CD4-positive, alpha-beta memory T cell (primary cell): ENCODE results near the gene CHAF1A. TPM values are rescaled to one million over a fixed set of nuclear protein-coding genes. Genes with fewer than 3 reads are reported as not detected.

Experiments used
- CTCF ChIA-PET: fragments of 350-600 bp; sonication (Branson Sonifier 250); formaldehyde crosslinking; loops from one replicate; lab custom pipeline; 2021; ENCODE audit warnings: inconsistent platforms; ENCODE audit not compliant: partially characterized antibody; lab: Charles Lee
- POLR2A ChIA-PET: fragments of 350-600 bp; sonication (Branson Sonifier 250); formaldehyde crosslinking; loops from one replicate; lab custom pipeline; 2021; ENCODE audit not compliant: partially characterized antibody; lab: Charles Lee
- DNase-seq, 5 donors: peaks; one replicate each; pipeline versions ENCODE4 v3.0.0 to v3.0.0-alpha.2; 2020 to 2022; ENCODE audit warnings: mixed read lengths in 1 of 5
- H3K27ac ChIP-seq: one replicate; pipeline ENCODE4 v1.7.0; 2013; ENCODE audit warnings: low read depth, low read length
- H3K27me3 ChIP-seq: 2 replicates; pipeline ENCODE4 v1.7.0; 2013; ENCODE audit warnings: mild to moderate bottlenecking, low read length, moderate library complexity; ENCODE audit not compliant: insufficient read depth
- H3K36me3 ChIP-seq: 2 replicates; pipeline ENCODE4 v1.7.0; 2013; ENCODE audit warnings: mild to moderate bottlenecking, low read length, moderate library complexity; ENCODE audit not compliant: insufficient read depth
- H3K4me1 ChIP-seq: 2 replicates; pipeline ENCODE4 v1.7.0; 2013; ENCODE audit warnings: mild to moderate bottlenecking, low read length, moderate library complexity; ENCODE audit not compliant: insufficient read depth
- H3K4me3 ChIP-seq, 2 donors: one replicate each; pipeline ENCODE4 v1.7.0; 2013; ENCODE audit warnings: low read length in 2 of 2, mild to moderate bottlenecking in 1 of 2
- H3K9me3 ChIP-seq, 2 donors: one replicate each; pipeline ENCODE4 v1.7.0; 2013; ENCODE audit warnings: low read length in 2 of 2, control low read depth in 1 of 2; ENCODE audit not compliant: control insufficient read depth in 1 of 2
- H3K27ac Mint-ChIP-seq, 7 donors: one replicate each; pipeline ENCODE4 v1.8.0; 2020 to 2021; ENCODE audit warnings: mixed read lengths in 7 of 7, mild to moderate bottlenecking in 6 of 7, inconsistent platforms in 3 of 7, moderate library complexity in 3 of 7
- H3K27me3 Mint-ChIP-seq, 2 donors: one replicate each; pipeline ENCODE4 v1.8.0; 2020 to 2021; ENCODE audit warnings: mixed read lengths in 2 of 2
- H3K36me3 Mint-ChIP-seq, 2 donors: one replicate each; pipeline ENCODE4 v1.8.0; 2020 to 2021; ENCODE audit warnings: mixed read lengths in 2 of 2, inconsistent platforms in 1 of 2, mild to moderate bottlenecking in 1 of 2
- H3K4me1 Mint-ChIP-seq, 4 donors: one replicate each; pipeline ENCODE4 v1.8.0; 2020 to 2021; ENCODE audit warnings: mixed read lengths in 4 of 4, mild to moderate bottlenecking in 1 of 4
- H3K4me3 Mint-ChIP-seq, 8 donors: one replicate each; pipeline ENCODE4 v1.8.0; 2020 to 2021; ENCODE audit warnings: mixed read lengths in 8 of 8, mild to moderate bottlenecking in 7 of 8, moderate library complexity in 6 of 8, inconsistent platforms in 3 of 8
- H3K9me3 Mint-ChIP-seq, 8 donors: one replicate each; pipeline ENCODE4 v1.8.0; 2020 to 2021; ENCODE audit warnings: mixed read lengths in 8 of 8, mild to moderate bottlenecking in 5 of 8, inconsistent platforms in 3 of 8, moderate library complexity in 1 of 8
- intact Hi-C: fragments of 100-400 bp; cut with micrococcal nuclease; formaldehyde crosslinking; loops from one replicate; pipeline ENCODE4 v1.15.1; 2023
- polyA plus RNA-seq, 2 donors: library from polyadenylated mRNA; unstranded; fragments of 300-500 nt; fragmentation: Illumina TruSeq; gene quantifications; one replicate each; pipeline ENCODE4 v1.2.3, GENCODE V29; 2021
- total RNA-seq, 2 experiments: library from RNA; stranded (reverse); gene quantifications; one replicate each; pipeline ENCODE4 v1.2.3, GENCODE V29; 2021

CHAF1A gene
- total and polyA plus RNA-seq, 4 experiments from 2014 or later: 2.8 to 18.1 (median 9.2) TPM

DNA sequence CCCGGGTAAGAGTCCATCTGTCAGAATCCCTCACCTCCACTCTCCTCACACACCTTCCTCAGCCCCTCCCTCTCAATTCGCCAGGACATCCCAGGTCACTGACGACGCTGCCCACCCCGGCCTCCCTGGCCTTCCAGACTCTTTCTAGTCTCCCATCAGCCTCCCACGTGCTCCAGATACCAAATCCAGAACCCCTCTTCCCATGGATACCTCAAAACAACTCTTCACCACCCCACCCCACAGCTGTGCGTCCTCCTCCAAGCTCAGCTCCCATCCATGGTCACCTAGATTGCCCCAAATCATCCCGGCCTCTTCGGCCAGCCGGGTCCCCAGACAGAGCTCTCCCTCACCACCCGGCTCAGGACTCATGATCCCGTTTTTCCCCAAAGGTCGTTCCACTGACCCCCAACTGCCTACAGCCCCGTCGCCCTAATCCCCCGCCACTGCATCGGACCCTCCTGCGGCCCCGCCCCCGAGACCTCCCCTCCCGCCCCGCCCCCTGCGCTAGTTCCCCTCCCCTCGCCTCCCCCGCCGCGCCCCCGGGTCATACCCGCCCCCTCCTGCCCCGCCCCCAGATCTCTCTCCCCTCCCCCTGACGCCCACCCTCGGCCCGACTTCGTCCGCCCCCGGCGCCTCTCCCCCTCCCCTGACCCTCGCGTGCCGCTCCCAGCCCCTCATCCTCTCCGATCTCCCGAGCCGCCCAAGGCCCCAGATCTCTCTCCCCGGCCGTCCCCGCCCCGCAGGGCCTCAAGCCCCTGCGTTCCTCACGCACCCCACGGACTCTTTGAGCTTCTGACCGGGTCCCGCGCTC, 54.6 kb downstream of the CHAF1A start:
- H3K36me3 Mint-ChIP-seq: peaks cover 0 to 12% of the 10 kb centered on the region in 2 donors
- H3K27me3 Mint-ChIP-seq: peaks cover 0 to 2% of the 10 kb centered on the region in 2 donors
- peak overlapping the region; percentile 42 to 44 for H3K4me3 ChIP-seq
- peaks cover 19% of the 10 kb centered on the region for H3K36me3 ChIP-seq
- POLR2A ChIA-PET: interaction anchor here (1.0 to 4.0 kb wide), 4 partner anchors 13 to 210 kb away, joined by 4 to 50 read pairs (median 7); partner anchors contain the start of genes HDGFL2, MPND and YJU2
- peaks cover 11 to 26% (median 17%) of the 10 kb centered on the region in 4 donors for H3K4me1 Mint-ChIP-seq
- CTCF ChIA-PET: interaction anchor here (1.2 kb wide), 1 partner anchor 15 kb away, joined by 3 read pairs; the partner anchor contains the start of gene HDGFL2
- H3K4me1 ChIP-seq: peaks cover 16% of the 10 kb centered on the region
- no peaks in the 10 kb centered on the region for H3K9me3 ChIP-seq
- intact Hi-C loops: loop anchor here (1.0 kb wide), 3 partner anchors 14 to 210 kb away; partner anchors contain the start of genes SH3GL1 and YJU2
- H3K27me3 ChIP-seq: no peaks in the 10 kb centered on the region
- no peak for DNase-seq
- peak overlapping the region; percentile 86 to 97 (median 95) for H3K27ac Mint-ChIP-seq
- peak overlapping the region; percentile 62 for H3K27ac ChIP-seq
- H3K9me3 Mint-ChIP-seq: no peaks in the 10 kb centered on the region
- H3K4me3 Mint-ChIP-seq: peak overlapping the region; percentile 89 to 94 (median 91)

DNA sequence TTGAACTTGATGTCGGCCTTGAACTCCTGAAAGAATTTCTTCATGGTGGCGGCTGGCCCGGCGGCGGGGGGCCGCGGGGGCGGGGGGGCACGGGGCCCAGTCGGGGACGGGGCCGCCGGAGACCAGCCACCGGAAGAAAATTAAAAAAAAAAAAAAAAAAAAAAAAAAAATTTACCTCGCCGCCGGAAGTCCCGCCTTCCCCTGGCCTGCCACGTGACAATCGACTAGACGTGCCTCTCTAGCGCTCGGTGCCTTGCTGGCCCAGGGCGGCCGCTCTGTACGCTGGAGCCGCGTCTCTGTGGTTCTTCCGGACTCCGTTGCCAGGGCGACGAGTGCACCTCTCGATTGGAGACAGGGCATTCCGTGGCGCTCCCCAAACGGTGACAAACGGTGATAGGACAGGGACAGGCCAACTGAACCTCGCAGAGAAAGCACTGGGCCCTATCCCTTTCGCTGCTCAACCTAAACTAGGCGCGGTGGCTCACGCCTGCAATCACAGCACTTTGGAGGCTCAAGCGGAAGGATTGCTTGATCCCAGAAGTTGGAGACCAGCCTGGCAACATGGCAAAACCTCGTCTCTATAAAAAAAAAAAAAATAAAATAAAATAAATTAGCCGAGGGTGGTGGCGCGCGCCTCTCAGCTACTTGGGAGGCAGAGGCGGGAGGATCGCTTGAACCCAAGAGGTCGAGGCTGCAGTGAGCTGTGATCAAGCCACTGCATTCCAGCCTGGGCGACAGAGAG, 55.4 kb downstream of the CHAF1A start, which contains the start of gene UBXN6:
Gene UBXN6 (minus strand): TSS at position 141 of the 742 bp plus-strand sequence. CDS start 97 bp downstream, at position 44.
- Mint-ChIP-seq H3K36me3 (peaks cover 0 to 7% of the 10 kb centered on the region in 2 donors), H3K27me3 (peaks cover 0 to 2% of the 10 kb centered on the region in 2 donors), H3K9me3 (no peaks in the 10 kb centered on the region), H3K27ac (peak within 1 kb of the TSS; percentile 90 to 97 (median 96)), H3K4me1 (peaks cover 11 to 26% (median 17%) of the 10 kb centered on the region in 4 donors), H3K4me3 (peak within 1 kb of the TSS; percentile 89 to 94 (median 91))
- no peaks in the 10 kb centered on the region for H3K27me3 ChIP-seq
- no peaks in the 10 kb centered on the region for H3K9me3 ChIP-seq
- H3K36me3 ChIP-seq: peaks cover 13% of the 10 kb centered on the region
- peak; percentile 97 to 99 (median 98) for DNase-seq
- peak within 1 kb of the TSS; percentile 62 for H3K27ac ChIP-seq
- intact Hi-C loops: loop anchor here (1.0 kb wide), 3 partner anchors 13 to 211 kb away; partner anchors contain the start of genes SH3GL1 and YJU2
- H3K4me1 ChIP-seq: peaks cover 16% of the 10 kb centered on the region
- peak within 1 kb of the TSS; percentile 42 to 52 for H3K4me3 ChIP-seq
- ChIA-PET POLR2A (interaction anchor here (0.9 to 4.0 kb wide), 4 partner anchors 14 to 470 kb away, joined by 4 to 50 read pairs (median 7); partner anchors contain the start of genes HDGFL2, MPND and YJU2), CTCF (interaction anchor here (0.7 to 1.9 kb wide), 3 partner anchors 13 to 1511 kb away, joined by 3 to 13 read pairs (median 3); partner anchors contain the start of gene HDGFL2)

DNA sequence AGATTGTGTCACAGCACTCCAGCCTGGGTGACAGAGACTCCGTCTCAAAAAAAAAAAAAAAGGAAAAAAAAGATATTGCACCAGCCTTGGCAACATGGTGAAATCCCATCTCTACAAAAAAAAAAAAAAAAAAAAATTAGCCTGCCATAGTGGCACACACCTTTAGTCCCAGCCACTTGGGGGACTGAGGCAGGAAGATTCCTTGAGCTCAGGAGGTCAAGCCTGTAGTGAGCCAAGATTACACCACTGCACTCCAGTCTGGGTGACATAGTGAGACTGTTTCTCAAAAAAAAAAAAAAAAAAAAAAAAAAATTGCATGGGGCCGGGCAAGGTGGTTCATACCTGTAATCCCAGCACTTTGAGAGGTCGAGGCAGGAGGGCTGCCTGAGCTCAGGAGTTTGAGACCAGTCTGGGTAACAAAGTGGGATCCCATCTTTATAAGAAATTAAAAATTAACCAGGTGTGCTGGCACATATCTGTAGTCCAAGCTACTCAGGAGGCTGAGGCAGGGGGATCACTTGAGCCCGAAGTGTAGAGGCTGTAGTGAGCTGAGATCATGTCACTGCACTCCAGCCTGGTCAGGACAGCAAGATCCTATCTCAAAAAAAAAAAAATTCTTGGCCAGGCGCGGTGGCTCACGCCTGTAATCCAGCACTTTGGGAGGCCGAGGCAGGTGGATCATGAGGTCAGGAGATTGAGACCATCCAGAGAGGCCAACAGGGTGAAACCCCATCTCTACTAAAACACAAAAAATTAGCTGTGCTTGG, 62.6 kb downstream of the CHAF1A start:
- no peaks in the 10 kb centered on the region for H3K9me3 Mint-ChIP-seq
- ChIA-PET CTCF (no interaction called here), POLR2A (no interaction called here)
- H3K4me3 Mint-ChIP-seq: no peak overlapping the region
- no peaks in the 10 kb centered on the region for H3K36me3 Mint-ChIP-seq
- H3K4me1 Mint-ChIP-seq: no peaks in the 10 kb centered on the region
- no peaks in the 10 kb centered on the region for H3K4me1 ChIP-seq
- H3K27ac Mint-ChIP-seq: no peak overlapping the region
- no peak overlapping the region for H3K27ac ChIP-seq
- no peak for DNase-seq
- H3K27me3 ChIP-seq: no peaks in the 10 kb centered on the region
- no peaks in the 10 kb centered on the region for H3K9me3 ChIP-seq
- intact Hi-C loops: no loop called here
- no peaks in the 10 kb centered on the region for H3K27me3 Mint-ChIP-seq
- no peak overlapping the region for H3K4me3 ChIP-seq
- no peaks in the 10 kb centered on the region for H3K36me3 ChIP-seq

DNA sequence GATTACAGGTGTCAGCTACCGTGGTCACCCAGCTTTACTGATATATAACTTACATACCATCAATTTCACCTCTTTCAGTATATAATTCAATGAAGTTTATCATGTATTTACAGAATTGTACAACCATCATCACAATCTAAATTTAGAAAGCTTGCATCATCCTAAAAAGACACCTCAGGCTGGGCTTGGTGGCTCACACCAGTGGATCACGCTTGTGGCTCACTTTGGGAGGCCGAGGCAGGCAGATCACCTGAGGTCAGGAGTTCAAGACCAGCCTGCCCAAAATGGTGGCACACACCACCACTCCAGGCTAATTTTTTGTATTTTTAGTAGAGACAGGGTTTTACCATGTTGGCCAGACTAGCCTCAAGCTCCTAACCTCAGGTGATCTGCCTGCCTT, 65.4 kb downstream of the CHAF1A start:
- ChIA-PET POLR2A (interaction anchor here (0.7 kb wide), 1 partner anchor 13 kb away, joined by 3 read pairs; no protein-coding TSS in a partner anchor), CTCF (no interaction called here)
- Histone ChIP-seq H3K9me3 (no peaks in the 10 kb centered on the region), H3K27me3 (no peaks in the 10 kb centered on the region), H3K36me3 (no peaks in the 10 kb centered on the region), H3K27ac (no peak overlapping the region), H3K4me3 (no peak overlapping the region), H3K4me1 (peaks cover 11% of the 10 kb centered on the region)
- Mint-ChIP-seq H3K27ac (no peak overlapping the region), H3K36me3 (no peaks in the 10 kb centered on the region), H3K27me3 (no peaks in the 10 kb centered on the region), H3K4me3 (no peak overlapping the region), H3K4me1 (peaks cover 4 to 8% (median 5%) of the 10 kb centered on the region in 4 donors), H3K9me3 (no peaks in the 10 kb centered on the region)
- intact Hi-C loops: no loop called here
- DNase-seq: no peak

DNA sequence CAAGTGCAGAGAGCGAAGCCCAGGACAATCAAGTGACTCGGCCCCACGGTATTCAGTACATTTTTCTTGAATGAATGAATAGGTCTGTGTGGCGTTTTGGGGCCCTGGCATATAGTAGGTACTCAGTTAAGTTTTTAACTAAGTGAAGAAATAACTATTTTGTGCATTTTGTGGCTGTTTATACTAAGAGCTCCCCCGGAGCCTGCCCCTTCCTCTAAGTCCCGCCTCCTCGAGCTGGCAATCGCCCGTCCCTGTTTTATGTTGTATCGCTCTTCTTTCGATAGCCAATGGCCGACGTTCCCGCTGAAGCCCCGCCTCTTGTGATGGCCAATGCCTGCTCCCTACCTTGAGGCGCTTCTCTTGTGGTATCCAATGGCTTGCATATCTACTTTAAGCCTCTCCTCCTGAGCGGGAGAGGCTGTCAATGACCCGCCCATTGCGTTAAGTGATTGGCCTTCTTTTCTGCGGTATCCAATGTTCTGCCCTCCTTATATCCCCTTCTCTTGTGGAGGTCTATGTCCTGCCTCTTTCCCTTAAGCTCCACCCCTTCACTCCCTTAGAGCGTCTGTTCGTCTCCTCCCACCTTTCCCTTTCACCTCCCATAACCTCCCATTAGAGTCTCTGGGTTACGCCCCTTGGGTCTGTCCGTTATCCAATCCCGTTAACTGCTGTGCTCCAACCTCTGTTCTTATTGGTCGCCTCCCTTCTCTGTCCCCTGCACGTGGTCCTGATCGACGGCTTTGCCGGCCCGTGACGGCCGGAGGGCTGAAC, 69.1 kb downstream of the CHAF1A start:
- no peaks in the 10 kb centered on the region for H3K27me3 Mint-ChIP-seq
- intact Hi-C loops: loop anchor here (1.0 to 5.0 kb wide), 7 partner anchors 14 to 709 kb away; partner anchors contain the start of genes APBA3, CHAF1A, FEM1A and MRPL54
- Histone ChIP-seq H3K27me3 (no peaks in the 10 kb centered on the region), H3K36me3 (no peaks in the 10 kb centered on the region), H3K4me1 (peaks cover 30% of the 10 kb centered on the region), H3K4me3 (peak overlapping the region; percentile 27 to 68), H3K27ac (peak overlapping the region; percentile 74), H3K9me3 (no peaks in the 10 kb centered on the region)
- ChIA-PET POLR2A (interaction anchor here (0.5 to 3.6 kb wide), 23 partner anchors 8 to 1507 kb away, joined by 3 to 50 read pairs (median 4); partner anchors contain the start of genes CHAF1A, DPP9, FEM1A and MPND), CTCF (interaction anchor here (0.6 to 2.3 kb wide), 12 partner anchors 12 to 481 kb away, joined by 3 to 13 read pairs (median 4); partner anchors contain the start of genes CHAF1A, FEM1A, SH3GL1 and YJU2)
- H3K4me3 Mint-ChIP-seq: no peak overlapping the region
- H3K36me3 Mint-ChIP-seq: peaks cover 3 to 5% of the 10 kb centered on the region in 2 donors
- H3K27ac Mint-ChIP-seq: no peak overlapping the region
- DNase-seq: peak; percentile 96 to 100 (median 99)
- H3K4me1 Mint-ChIP-seq: peaks cover 9 to 26% (median 16%) of the 10 kb centered on the region in 4 donors
- H3K9me3 Mint-ChIP-seq: no peaks in the 10 kb centered on the region
